GM19351 (cell line): Measurements from ENCODE around the gene NPTN.

Experiments
- ATAC-seq: cut with Tn5 transposase; IDR thresholded peaks from one replicate; pipeline ENCODE4 v1.9.1; 2021; ENCODE audit warnings: mild to moderate bottlenecking, moderate library complexity; ENCODE audit not compliant: unreplicated experiment

Gene NPTN

DNA sequence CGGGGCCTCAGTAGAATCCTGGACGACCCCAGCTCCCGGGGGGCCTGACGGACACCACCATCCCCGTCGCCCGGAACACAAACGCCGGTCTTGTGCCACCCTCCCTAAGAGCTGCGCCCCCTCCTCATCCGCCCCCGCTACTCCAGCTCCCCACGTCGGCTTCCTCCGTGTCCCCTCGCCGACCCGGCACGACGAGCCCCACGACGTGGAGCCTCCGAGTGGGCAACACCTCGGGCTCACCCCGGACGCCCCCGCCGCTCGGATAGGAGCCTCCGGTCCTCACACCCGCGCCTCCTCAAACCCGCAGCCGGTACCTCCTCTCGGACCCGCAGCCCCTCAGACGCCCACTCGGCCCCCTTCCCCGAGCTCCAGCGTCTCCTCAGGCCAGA, 525 bp downstream of the NPTN start:
- no peak for ATAC-seq

DNA sequence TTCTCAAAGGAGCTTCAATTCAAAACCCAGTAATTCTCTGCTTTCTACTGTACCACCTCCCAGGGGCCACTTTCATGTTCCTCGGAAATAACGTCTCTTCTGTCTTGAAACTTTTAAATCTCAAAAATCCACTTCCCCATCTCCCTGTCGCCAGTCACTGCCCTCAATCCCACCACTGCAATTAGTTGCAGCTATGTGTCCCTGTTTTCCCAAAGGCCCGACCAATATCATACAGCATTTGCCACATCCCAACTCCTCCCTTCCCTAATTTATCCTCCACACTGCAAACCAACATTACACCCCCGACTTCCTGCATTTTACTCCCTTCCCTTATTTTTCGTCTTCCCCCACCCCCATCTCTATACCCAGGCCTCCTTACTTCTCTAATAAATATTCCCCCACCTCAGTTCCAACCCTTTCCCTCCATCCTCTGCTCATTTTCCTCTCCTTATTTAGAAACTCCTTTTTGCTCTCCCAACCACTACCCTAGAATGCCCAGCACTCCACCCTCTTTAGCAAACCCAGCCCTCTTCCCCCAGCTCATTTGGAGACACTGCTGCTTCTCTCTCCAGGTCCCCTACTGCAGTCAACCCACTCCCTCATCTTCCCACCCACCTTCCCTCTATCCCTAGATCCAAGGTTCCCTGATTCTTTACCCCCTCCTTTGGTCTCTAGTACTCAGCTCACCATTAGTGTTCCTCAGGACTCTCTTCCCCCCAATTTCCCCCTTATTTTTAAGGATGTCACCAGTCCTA, 1.1 kb downstream of the NPTN start:
- no peak for ATAC-seq

DNA sequence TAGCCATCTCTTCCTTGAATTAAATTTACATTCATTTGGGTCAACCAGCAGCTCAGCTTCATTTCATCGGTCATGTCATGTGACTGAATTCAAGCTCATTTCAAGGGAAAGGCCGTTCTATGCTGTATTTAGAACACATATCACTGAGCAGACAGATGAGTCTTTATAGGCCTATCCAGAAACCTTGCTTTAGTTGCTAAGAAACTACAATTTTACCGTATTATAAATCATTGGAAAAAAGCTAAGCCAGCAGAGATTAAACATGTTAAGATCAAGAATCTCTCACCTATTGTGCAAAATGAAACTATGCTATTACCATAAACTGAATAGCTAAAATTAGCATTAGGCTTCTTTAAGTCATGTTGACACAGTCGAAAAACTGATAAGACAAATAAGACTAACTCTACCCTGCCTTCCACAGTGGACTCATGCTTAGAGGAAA, 2.2 kb downstream of the NPTN start:
- no peak for ATAC-seq

DNA sequence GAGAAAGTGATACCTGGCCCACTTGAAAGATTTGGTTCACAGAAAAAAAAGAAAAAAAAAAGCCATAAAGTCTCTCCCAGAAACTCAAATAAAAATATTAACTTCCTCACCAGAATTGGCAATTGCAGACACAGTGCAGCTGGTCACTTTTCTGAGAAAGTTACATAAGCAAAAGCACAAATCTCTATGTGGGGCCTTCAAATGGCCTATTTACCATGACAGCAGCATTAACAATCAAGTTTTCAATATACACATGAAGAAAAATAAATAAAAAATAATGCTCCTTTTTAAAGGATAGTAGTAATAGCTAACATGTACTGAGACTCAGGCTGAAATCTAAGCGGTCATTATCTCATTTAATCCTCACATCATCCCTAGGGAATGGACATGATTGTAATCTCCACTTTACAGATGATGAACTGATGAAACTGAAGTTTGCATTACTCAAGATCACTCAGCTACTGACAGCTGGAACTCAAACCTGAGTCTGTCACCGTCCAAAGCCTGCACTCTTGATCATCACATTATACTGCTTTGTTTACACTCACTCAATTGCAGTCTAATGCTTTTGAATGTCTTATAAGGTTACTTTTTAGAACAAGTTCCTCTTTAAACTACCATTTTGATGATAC, 3.3 kb downstream of the NPTN start:
- no peak for ATAC-seq

DNA sequence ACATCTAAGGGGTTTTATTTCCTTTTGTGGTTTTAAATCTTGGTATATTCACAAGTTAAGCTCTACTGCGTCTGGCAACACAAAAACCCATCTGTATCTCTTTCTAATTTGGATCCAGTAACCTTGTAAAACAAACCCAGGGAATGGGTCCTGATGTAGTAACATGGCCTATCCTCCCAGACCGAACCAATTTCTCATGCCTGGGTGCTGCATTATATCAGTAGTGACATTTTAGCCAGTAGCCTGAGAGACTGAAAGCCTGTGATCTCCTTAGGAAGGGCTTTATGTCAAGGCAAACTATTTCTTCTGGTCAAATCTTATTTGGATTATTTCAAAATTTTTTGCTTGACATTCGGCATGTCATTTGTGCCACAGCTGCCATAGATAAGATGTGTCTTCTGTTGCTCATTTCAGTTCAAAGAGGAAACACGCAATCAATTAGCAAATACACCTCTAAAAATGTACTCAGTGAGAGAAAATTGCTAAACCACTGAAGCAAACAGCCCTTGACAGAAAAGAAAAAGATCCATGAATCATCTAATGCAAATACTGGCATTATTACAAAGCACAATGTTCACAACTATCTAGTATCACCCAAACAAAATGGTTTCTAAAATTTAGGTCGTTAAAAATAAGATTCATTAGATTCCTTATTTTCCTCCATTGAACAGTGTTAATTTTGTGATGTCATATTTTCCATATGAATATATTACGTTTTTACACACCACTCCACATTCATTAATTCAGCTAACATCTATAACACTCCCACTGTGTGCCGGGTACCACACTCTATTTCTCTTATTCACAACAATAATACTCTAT, 4.0 kb downstream of the NPTN start:
- no peak for ATAC-seq

DNA sequence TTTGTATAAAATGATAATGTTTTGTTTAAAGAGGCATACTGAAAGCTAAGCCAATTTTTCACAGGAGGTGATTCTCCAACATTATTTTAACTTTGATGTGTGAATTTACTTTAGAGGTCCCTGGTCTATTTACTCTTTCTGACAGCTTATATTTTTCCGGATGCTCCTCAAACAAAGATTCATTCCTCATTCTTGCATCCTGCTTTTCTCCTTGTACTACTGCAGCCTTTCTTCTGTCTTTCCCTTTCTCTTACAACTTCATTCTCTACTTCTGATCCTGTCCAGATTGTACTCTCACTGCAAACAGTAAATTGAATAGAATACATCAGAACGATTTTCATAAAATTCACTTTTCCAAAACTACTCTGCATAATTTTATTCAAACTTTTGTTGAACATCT, 5.1 kb downstream of the NPTN start:
- ATAC-seq, result no peak

DNA sequence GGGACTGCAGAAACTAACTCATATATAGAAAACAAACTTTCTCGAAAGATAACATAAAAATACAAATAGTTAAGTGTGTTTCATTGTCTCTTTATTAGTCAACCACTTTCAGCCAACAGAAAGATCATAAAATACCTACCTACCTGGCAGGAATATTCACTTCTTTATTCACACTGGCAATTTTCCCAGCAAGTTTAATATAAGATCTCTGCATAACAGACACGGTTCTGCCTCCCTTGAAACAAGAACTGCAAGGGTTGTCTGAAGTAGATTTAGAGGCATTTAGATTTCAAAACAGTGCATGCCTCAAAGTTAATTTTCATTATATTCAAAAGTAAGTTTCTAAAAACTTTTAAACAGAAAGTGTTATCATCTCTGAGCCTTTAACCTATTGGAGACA, 7.1 kb downstream of the NPTN start:
- no peak for ATAC-seq

DNA sequence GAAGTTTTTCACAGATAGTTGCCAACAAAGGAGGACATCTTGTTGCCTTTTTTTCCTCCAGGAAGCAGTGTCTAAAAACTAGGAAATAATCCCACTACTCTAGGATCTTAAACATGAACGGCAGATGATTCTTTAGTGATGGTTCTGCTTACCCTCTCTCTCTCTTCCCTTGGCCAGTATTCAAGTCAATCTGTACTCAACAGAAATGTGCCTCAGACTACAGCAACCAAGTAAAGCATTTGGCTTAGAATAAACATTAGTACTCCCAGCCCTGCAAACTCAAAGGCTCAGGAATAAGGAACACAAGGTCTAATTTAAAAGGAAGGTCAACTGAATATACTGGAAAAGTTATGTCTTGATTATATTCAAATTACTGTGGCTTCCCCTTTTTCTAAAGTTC, 8.7 kb downstream of the NPTN start:
- ATAC-seq, result no peak

DNA sequence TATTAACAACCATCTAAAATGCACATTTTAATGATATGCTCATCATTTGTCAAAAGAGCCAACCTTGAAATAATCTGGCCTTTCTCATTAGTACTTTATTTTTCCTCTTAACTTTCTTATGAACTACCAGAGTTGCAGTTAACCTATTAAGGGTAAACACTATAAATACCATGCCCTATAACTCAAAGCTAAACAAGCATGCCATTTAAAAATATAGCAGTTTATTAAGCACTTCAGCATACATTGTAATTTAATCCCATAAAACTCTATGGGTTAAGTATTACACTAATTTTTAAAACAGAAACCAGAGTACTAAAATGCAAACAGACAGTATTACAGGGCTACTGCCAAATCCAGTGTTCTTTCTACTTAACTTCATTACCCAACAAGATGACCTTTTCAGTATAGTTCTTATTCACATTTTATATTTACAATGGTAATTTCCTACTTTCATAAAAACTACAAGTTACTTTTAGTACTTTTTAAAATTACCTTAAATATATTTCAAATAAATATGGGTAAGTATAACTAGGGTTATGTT, 11.8 kb downstream of the NPTN start:
- ATAC-seq, result no peak

DNA sequence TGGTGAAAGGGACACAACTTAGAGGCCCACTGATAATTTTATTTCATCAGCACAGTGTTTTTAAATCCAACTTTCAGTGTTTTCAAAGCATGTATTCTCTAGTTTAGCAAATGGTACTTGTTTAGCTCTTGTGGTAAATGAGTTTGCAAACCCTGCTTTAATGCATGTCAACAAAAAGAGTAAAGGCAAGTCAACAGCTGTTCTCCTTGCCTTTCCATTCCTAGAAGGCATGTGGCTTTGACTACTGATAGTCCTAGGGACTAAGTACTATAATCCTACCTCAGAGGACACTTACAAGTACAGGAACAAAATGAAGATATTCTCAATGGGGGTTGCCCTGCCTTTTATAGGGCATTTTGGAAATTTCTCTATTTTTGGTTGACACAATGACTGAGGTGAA, 13.1 kb downstream of the NPTN start:
- no peak for ATAC-seq

DNA sequence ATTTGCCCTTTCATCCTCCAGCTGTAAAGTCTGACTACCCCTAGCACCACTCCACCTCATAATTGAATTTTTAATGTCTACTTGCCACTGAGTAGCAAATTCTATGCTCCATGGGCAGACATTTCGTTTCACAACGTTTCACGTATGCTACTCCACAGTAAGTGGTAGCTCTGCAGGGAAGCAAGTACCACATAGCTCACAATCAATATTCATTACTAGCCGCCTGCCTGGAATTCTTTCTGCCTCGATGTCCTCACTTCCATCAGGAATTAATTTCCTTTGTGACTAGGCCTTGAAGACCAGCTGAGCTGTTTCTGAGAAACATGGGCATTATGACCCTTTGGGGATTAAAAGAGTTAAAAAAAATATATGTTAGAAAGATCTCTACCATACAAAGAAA, 15.3 kb downstream of the NPTN start:
- no peak for ATAC-seq

DNA sequence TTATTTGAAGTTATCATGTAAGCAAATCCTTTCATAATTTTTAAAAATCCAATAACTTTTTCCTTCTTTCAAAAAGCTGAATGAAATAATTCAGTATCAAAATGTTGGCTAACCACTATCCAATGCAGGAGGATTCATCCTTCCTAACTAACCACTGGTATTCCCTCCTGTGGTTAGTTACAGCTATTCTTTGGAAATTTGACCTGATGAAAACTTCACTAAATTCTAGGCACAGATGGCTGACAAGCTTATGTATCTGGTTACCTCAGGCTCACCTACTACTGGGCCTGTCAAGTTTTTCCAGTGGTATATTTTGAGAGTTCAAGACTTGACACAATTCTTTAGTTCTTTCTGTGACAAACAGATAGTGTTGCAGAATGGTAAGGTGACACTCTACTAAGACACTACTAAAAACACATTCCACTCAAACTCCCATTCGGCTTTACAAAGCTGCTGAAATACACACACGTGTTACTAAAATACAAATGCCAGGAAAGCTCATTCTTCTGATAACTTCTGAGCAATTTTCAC, 15.8 kb downstream of the NPTN start:
- no peak for ATAC-seq

DNA sequence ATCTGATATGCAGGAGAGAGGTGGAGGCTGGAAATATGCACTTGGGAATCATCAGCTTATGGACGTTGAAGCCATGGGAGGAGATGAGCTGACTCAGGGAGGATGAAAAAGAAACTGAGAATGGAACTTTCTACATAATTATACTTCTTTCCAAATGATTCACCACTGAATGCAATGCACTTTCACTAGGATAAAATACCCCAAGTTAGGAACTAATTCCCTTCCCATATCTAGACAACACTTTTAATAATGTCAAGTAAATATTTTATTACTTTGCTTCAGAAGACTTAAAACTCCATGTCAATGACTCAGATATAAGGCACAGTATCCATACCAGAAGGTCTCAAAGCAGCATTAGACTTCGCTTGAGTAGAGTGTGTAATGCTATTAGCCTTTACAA, 24.2 kb downstream of the NPTN start:
- ATAC-seq, result no peak

DNA sequence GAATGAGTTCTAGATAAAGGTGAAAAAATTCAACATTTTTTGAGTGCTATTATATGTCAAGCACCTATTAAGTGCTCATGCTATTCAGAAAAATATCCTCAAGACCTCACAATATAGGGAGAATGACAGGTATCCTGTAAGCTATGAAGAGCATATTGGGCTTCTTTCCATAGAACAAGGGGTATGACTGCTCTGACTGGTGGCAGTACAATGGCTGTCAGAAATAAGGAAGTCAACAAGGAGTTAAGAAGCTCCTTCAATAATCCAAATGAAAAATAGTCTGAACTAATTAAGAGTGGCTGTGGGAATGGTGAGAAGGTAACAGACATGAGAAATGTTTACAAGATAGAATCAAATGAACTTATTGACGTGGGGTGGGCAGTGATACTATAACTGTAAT, 24.7 kb downstream of the NPTN start:
- no peak for ATAC-seq

DNA sequence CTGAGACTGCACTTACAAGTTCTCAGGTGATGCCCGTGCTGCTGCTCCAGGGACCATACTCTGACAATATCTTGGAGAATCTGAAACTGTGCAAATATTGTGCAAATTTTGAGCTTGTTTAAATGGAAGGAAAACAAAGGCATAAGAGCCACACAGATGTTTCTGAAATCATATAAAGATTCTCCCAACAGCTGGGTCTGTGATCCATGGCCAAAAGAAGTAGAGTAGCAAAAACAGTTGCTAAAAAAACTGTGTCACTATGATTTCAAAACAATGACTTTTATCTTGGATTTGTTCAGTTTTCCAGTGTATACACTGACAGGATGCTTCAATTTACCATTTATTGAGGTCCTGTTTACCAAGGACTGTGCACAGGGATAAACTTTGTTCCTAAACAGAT, 25.3 kb downstream of the NPTN start:
- no peak for ATAC-seq

DNA sequence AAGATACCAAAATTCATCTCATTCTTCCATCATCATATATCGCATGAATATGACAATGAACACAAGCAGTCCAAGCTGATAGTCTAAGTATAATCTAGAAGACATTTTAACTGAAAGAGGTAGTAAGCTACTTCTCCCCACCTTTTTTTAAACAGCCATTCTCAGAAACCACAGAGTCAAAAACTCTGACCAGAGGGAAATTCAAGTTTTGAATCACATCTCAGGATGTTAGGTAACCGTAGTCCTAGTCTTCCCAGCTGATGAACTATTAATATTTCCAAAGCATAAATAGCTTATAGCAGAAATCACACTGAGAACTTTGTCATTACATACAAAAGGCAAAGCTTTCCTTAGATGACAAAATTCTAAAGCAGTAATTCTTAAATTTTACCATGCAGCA, 25.8 kb downstream of the NPTN start:
- no peak for ATAC-seq

DNA sequence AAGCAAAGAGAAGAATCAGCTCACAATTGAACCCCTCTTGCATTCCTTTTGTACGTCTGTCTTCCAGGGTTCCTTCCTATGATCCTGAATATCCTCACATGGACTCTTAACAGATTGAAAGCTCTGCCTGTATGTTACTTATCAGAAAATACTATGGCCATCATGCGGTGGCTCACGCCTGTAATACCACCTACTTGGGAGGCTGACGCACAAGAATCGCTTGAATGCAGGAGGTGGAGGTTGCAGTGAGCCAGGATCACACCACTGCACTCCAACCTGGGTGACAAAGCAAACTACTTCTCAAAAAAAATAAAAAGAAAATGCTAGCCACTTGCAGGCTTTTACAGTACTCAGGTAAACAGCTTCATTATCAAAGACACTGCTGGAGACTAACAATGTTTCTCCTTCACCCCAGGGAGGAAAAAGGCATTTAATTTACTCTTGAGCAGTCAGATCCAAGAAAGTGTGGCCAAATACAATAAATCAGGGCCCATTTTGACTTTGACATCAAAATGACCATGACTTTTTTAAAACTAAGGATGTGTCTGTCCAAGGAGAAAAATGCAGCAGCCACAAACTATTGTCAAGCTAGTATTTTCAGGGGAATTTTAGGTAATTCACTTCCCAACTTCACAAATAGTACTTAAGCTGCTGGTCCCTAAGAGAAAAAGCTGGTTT, 27.3 kb downstream of the NPTN start:
- ATAC-seq, result no peak

DNA sequence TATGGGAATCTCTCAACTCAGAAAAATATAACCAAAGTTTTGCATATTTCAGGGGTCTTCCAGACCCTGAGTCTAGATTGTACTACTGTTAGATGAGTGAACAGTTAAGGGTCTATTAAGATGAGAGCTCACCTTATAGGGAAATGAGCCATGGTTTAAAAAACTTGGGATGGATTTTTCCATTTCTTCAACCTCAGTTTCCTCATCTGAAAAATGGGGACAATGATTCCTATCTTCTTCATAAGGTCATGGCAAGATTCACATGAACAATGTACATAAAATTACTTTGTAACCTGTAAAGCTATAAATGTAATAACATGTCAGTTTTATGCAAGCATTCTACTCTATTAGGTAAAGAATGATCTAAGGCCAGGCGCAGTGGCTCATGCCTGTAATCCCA, 28.7 kb downstream of the NPTN start:
- ATAC-seq, result no peak

DNA sequence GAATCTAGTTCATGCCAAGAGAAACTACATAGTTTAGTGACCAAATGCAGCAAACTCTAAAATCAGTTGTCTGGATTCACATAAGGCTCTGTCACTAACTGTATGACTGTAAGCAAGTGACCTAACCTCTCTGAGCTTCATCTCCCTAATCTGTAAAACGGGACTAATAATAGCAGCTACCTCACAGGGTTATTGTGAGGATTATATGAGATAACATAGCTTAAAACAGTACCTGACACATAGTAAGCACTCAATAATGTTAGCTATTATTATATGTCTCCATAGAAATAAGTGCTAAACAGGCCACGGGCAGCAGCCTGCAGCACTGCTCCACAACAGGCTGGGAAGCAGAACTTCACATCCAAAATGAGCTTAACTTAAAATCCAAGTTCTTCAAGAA, 30.2 kb downstream of the NPTN start:
- ATAC-seq, result no peak

DNA sequence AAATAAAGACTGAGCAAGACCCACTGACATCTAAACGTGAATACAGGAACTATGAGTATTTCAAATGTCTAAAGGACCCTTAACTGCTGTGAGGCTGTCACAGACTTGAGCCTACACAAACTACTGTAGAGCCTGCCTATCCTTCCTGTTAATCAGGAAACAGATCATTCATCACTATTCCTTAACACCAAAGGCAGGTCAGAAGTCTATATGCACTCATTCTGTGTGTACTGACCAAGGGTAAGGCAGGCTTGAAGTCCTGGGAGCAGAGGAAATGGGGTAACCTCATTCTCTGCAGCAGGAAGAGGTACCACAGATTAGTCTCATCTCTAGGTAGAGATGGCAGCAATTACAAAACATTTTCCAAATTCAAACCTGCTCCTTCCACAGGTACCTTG, 30.7 kb downstream of the NPTN start:
- no peak for ATAC-seq
